Activated naive CD4-positive, alpha-beta T cell treated with anti-CD3 and anti-CD28 coated beads, Interleukin-2, amount 50 U/mL, for 72 hours (primary cell): ENCODE data around the gene GGT5. TPM values are rescaled to one million over a fixed set of nuclear protein-coding genes. Genes with fewer than 3 reads are reported as not detected.
"Not testable (repeated sequence)": the region's sequence is repeated elsewhere in the genome, so short reads cannot be mapped to it uniquely, and the experiment has no call there.

Experiments
- ATAC-seq, 2 donors: fragments of 150-1000 bp; cut with Tn5 transposase; 2 replicates each; pipeline ENCODE4 v1.10.0; 2021; ENCODE audit warnings: mild to moderate bottlenecking in 2 of 2, moderate library complexity in 2 of 2
- DNase-seq, 2 donors: peaks; one replicate each; pipeline ENCODE4 v3.0.0; 2021 to 2022; ENCODE audit warnings: low spot score in 2 of 2
- H3K27ac Mint-ChIP-seq, 2 donors: one replicate each; pipeline ENCODE4 v1.8.0; 2022; ENCODE audit warnings: mild to moderate bottlenecking in 2 of 2, mixed read lengths in 2 of 2
- H3K36me3 Mint-ChIP-seq, 2 donors: one replicate each; pipeline ENCODE4 v1.8.0; 2022; ENCODE audit warnings: mixed read lengths in 2 of 2
- H3K9me3 Mint-ChIP-seq, 2 donors: one replicate each; pipeline ENCODE4 v1.8.0; 2022; ENCODE audit warnings: mixed read lengths in 2 of 2
- total RNA-seq, 2 donors: library from RNA; stranded (reverse); gene quantifications; one replicate each; pipeline ENCODE4 v1.2.3, GENCODE V29; 2022

GGT5 gene
- total RNA-seq, 2 donors from 2014 or later, result 0.14 to 0.54 TPM

GRCh38 chr22:24270556-24271385, 25.9 kb upstream of the GGT5 start, which contains the start of gene SPECC1L:
Gene SPECC1L (plus strand): TSS chr22:24270831. CDS start chr22:24302232, 31,401 bp downstream.
- DNase-seq (peak; percentile 94 to 96), ATAC-seq (peak; percentile 90 to 92)
- no peaks in the 10 kb centered on the region for H3K9me3 Mint-ChIP-seq
- H3K27ac Mint-ChIP-seq, result peak within 1 kb of the TSS; percentile 93 to 95
- H3K36me3 Mint-ChIP-seq, result peaks cover 0 to 6% of the 10 kb centered on the region in 2 donors

GRCh38 chr22:24266495-24266894, 21.6 kb upstream of the GGT5 start:
- DNase-seq, ATAC-seq, H3K27ac Mint-ChIP-seq, H3K9me3 Mint-ChIP-seq, H3K36me3 Mint-ChIP-seq: not testable (repeated sequence)

- no peaks in the 10 kb centered on the region for H3K9me3 Mint-ChIP-seq
- DNase-seq (no peak), ATAC-seq (no peak)
- H3K36me3 Mint-ChIP-seq, result no peaks in the 10 kb centered on the region
- H3K27ac Mint-ChIP-seq, result no peak overlapping the region
Measured at GRCh38 chr22:24265734-24266133, 20.9 kb upstream of the GGT5 start.

- not testable (repeated sequence) for DNase-seq, H3K36me3 Mint-ChIP-seq, H3K27ac Mint-ChIP-seq, H3K9me3 Mint-ChIP-seq, ATAC-seq
Measured at GRCh38 chr22:24264329-24264896, 19.5 kb upstream of the GGT5 start.

GRCh38 chr22:24263479-24263878, 18.6 kb upstream of the GGT5 start:
- not testable (repeated sequence) for H3K27ac Mint-ChIP-seq, ATAC-seq, H3K9me3 Mint-ChIP-seq, H3K36me3 Mint-ChIP-seq, DNase-seq

GRCh38 chr22:24262185-24262749, 17.4 kb upstream of the GGT5 start:
- H3K9me3 Mint-ChIP-seq, DNase-seq, H3K27ac Mint-ChIP-seq, ATAC-seq, H3K36me3 Mint-ChIP-seq: not testable (repeated sequence)

GRCh38 chr22:24259459-24259858, 14.6 kb upstream of the GGT5 start:
- H3K9me3 Mint-ChIP-seq, H3K36me3 Mint-ChIP-seq, H3K27ac Mint-ChIP-seq: not testable (repeated sequence)
- ATAC-seq (peak; percentile 47 to 61), DNase-seq (peak; percentile 70 to 72)

GRCh38 chr22:24256736-24257135, 11.9 kb upstream of the GGT5 start:
- not testable (repeated sequence) for DNase-seq, H3K27ac Mint-ChIP-seq, ATAC-seq, H3K36me3 Mint-ChIP-seq, H3K9me3 Mint-ChIP-seq

- DNase-seq, H3K27ac Mint-ChIP-seq, ATAC-seq, H3K9me3 Mint-ChIP-seq, H3K36me3 Mint-ChIP-seq: not testable (repeated sequence)
Measured at GRCh38 chr22:24256136-24256535, 11.3 kb upstream of the GGT5 start.

GRCh38 chr22:24253126-24253525, 8.2 kb upstream of the GGT5 start:
- not testable (repeated sequence) for H3K9me3 Mint-ChIP-seq, DNase-seq, H3K27ac Mint-ChIP-seq, ATAC-seq, H3K36me3 Mint-ChIP-seq

- not testable (repeated sequence) for H3K36me3 Mint-ChIP-seq, ATAC-seq, H3K9me3 Mint-ChIP-seq, DNase-seq, H3K27ac Mint-ChIP-seq
Measured at GRCh38 chr22:24251286-24251685, 6.4 kb upstream of the GGT5 start.

GRCh38 chr22:24249413-24249812, 4.5 kb upstream of the GGT5 start:
- H3K27ac Mint-ChIP-seq, DNase-seq, ATAC-seq, H3K36me3 Mint-ChIP-seq, H3K9me3 Mint-ChIP-seq: not testable (repeated sequence)

- H3K9me3 Mint-ChIP-seq, H3K36me3 Mint-ChIP-seq, ATAC-seq, DNase-seq, H3K27ac Mint-ChIP-seq: not testable (repeated sequence)
Measured at GRCh38 chr22:24248611-24249010, 3.7 kb upstream of the GGT5 start.

- Mint-ChIP-seq H3K27ac (no peak overlapping the region), H3K9me3 (no peaks in the 10 kb centered on the region), H3K36me3 (no peaks in the 10 kb centered on the region)
- ATAC-seq, result peak; percentile 80 to 85
- peak in 1 of 2 donors; percentile 66 for DNase-seq
Measured at GRCh38 chr22:24247564-24248344, 2.9 kb upstream of the GGT5 start.

- DNase-seq (no peak), ATAC-seq (no peak)
- H3K27ac Mint-ChIP-seq, result no peak overlapping the region
- no peaks in the 10 kb centered on the region for H3K9me3 Mint-ChIP-seq
- H3K36me3 Mint-ChIP-seq, result no peaks in the 10 kb centered on the region
Measured at GRCh38 chr22:24247011-24247507, 2.2 kb upstream of the GGT5 start.
